HuH-7 (cell line): ENCODE measurements around the gene CRYBA4.

Experiments used
- DNase-seq: peaks from one replicate; pipeline ENCODE4 v3.0.0; 2011; ENCODE audit warnings: low spot score

Gene CRYBA4

DNA sequence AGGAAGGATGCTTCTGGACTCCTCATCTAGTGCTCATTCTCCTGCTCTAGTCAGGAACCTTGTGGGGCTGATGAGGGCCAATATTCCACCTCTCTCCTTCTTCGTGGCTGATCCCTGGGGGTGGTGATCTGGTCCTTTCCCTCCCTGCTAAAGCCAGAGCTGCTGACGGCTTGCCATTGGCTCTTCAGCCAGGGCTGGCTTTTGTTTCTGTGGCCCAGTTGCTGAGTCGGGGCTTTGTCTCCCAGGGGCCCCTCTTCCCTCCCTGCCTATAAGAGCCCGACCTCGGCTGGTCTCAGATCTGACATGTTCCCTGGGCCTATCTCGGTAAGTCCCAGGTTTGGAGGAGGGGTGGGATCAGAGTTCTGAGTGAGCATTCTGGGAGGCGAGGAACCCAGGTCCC lies at the start of gene CRYBA4:
TSS of gene CRYBA4 (plus strand) at position 301 of the 400 bp plus-strand sequence. CDS start 634 bp downstream, outside the sequence.
- no peak for DNase-seq

DNA sequence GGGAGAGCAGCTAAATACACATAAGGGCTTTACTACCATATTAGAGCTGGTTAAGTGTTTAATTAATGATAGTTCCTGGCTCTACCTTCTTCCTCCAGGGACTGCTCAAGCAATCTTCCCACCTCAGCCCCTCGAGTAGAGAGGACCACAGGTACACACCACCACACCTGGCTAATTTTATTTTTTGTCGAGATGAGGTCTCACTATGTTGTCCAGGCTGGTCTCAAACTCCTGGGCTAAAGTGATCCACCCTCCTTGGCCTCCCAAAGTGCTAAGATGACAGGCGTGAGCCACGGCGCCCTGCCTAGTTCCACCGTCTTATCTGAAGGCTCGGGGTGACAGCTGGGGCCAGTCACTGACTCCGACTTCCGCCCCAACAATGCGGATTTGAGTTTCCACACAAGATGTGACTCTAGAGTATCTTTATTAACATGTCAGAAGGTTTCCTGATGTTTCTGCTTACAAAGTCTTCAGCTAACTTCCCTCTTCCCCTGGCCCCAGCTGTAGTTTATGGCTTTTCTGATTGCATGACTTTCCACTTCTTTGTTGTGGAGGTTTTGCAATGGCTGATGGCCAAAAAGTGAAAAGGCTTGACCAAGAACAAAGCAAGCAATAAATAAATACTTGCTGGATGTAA lies 48.6 kb upstream of the CRYBA4 start:
- no peak for DNase-seq

DNA sequence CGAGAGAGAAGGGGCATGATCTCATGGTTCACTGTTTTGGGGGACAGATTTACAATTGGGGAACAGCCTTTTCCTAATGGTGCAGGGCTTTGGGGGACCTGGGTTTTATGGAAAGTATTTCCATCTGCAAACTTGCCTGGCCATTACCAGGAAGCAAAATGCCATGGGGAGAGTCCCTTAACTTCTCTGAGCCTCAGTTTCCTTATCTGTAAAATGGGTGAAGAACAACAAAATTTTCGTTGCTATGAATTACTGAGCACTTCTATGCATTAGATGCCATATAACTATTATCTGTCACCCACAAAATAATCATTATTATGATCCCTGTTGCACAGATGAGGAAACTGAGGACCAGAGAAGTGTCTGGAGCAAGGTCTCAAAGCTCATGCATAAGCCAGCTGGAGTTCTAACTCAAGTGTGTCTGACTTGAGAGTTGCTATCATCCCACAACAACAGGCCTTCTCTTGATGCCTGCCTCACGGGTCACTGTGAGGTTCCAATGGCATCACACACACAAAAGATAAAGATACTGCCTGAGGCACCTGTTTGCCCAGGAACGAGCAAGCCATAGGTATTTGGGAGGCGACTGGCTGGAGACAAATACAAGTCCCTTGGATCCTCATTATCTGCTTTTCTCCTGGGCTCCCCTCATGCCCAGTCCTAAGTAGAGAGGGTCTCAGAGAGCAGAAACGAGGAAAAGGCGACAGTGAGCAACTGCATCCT lies 47.6 kb upstream of the CRYBA4 start:
- DNase-seq, result no peak

DNA sequence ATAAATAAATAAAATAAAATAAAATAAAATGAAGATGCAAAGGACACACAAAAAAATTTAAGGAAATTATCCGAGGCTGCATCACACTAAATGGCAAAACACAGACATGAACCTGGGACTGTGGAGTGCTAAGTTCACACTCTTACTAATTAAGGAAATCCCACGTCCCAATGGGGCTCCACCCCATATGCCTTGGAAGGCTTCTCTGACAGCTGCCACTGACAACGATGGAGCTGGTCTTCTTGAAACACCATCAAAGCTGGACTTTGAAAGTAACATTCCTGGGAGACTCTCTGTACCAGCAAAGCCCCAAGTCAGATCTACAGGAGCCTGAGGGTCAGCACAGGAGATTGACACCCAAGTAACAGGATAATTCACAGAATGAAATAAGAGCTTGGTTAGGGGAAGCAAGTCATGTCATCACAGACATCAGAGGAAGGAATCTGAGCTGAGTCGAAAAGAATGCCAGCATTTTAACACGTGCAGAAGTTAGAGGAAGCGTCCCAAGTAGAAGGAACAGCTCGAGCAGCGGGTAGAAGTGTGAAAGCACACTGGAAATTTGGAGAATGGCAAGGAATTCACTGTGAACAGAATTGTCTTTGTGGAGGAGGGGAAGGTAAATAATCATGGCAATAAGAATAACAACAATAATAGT lies 45.6 kb upstream of the CRYBA4 start:
- DNase-seq, result no peak

DNA sequence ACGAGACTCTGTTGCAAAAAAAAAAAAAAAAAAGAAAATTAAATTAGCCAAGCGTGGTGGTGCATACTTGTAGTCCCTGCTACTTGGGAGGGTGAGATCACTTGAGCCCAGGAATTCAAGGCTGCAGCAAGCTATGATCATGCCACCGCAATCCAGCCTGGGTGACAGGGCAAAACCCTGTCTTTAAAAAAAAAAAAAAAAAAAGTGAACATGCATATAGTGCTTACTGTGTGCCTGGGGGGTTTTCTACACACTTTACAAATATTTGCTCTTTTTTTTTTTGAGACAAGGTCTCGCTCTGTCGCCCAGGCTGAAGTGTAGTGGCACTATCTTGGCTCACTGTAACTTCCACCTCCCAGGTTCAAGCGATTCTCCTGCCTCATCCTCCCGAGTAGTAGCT lies 44.7 kb upstream of the CRYBA4 start:
- no peak for DNase-seq

DNA sequence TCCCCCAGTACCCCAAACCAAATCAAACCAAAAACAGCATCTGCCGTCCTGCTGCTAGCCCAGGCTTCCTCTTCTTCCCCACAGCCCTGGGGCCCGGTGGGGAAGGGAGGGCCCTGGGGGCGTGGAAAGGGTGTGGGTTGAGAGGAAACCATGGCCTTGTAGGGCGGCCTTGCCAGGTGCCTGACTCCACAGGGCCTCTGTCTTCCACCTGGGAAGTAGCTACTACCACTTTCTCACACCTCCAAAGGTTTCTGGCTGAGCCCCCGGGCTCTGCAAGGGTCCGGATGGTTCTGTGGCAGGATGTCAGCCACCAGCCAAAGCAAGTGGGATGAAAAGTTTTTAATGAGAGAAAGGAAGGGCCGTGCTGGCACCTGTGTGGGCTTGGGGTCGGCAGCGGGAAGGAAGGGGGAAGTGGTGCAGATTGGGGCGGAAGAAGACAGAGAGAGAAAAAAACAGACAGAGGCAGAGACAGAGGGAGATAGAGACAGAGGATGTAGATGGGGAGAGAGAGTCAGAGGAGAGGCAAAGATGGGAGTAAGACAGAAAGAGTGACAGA lies 42.4 kb upstream of the CRYBA4 start:
- no peak for DNase-seq

DNA sequence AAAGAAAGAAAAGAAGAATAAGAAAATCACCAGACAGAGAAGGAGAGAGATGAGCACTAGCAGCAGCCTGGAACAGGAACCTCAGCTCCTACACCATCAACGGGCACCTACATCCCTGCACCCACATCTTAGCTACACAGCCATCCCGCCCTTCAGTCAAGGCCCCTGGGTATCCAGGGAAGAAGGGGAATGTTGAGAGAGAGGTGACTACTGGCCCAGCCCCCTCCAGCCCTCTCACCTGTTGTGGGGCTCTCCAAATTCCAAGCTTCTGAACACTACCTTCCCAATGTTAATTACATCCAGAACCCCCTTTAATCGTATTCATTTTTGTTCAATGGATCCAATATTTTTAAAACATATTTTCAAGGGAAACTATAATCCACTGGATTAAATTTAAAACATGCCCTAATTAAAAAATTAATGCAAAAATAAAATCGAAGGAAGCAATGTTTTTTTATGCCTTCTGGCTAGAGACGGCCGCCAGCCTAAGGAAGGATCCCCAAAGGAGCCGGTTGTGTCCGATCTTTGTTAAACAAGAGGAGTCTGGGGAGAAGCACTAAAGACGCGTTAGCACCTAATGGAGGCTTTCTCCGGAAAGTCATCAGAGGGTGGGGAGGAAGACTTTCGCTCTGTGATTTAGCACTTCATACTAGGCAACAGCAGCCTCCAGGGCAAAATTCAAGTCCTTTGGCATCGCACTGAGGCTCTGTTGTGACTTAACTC lies 41.4 kb upstream of the CRYBA4 start:
- DNase-seq, result no peak

DNA sequence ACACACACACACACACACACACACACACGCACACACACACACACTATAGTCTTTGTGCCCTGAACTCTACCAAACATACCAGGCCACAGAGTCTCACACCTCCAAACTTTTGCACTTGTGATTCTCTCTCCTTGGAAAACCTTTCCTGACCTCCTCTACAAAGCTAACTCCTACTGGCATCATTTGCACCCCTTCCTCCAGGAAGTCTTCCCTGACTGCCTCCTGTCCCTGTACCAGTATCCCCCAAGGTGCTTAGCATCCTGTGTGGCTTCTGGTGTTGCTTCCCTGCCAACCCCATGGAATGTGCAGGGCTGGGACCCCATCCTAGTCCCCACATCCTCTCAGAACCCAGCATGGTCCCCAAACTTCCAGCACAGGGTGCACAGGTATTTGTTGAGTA lies 40.7 kb upstream of the CRYBA4 start:
- DNase-seq, result no peak

DNA sequence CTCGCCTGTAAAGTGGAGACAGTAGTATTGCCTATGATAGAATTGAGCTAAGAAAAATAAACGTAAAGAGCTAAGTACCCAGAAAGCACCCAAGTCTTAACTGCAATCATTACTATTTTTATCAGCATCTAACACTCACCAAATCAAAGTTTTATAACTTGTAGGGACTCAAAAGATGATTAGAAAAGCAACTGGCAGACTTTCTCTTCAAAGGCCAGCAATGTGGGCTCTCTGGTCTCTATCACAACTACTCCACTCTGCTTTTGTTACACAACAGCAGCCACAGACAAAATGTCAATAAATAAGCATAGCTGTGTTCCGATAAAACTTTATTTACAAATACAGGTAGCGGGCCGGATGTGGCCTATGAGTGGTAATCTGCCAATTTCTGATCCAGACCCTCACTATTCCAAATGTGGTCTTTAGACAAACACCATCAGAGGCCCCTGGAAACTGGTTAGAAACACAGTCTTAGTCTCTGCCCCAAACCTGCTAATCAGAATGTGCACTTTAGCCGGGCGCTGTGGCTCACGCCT lies 40.1 kb upstream of the CRYBA4 start:
- DNase-seq, result no peak

DNA sequence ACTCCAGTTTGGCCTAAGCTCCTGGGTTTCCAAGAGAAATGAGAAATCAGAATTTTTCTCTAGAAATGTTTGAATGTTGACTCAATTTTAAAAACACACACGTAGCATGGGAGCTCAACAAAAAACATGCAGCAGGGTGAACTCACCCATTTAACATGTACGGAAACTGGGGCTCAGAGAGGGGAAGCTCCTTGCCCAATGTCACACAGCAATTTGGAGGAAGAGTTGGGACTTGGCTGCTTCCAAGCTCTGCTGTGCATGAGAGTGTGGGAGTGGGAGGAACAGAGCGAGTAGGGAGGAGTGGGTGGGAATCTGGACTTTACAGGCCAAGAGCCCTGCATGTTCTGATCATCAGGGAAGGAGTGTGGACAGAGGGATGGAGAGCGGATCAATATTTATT lies 37.8 kb upstream of the CRYBA4 start:
- DNase-seq, result no peak

DNA sequence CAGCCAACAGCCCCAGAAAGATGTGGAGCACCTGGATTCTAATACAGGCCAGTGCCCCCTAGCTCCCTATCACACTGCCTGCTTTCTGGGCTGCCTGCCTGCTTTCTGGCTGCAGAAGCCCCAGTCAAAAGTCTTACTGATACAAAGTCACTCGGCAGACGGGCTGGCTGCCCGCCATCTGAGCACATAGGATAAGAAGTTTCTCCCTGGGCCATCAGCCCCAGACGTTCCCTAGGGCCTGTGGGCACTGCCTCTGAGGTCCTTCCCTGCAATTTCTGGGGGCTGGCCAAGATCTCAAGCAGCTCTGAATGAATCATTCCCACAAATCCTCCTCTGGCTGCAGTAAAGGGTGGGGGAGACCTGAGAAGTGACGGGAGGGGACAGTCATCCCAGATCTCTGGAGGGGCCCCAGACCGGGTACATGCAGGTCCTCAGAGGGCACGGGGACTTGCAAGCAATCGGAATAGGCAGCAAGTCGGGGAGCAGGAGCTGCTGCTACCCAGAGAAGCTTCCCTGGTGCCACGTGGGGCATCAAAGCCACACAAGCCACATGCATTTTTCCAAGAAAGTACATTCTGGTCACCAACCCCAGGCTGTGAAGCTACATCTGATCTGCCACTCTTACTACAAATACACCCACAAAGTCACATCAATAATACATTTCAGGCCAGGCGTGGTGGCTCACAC lies 36.5 kb upstream of the CRYBA4 start:
- DNase-seq, result no peak

DNA sequence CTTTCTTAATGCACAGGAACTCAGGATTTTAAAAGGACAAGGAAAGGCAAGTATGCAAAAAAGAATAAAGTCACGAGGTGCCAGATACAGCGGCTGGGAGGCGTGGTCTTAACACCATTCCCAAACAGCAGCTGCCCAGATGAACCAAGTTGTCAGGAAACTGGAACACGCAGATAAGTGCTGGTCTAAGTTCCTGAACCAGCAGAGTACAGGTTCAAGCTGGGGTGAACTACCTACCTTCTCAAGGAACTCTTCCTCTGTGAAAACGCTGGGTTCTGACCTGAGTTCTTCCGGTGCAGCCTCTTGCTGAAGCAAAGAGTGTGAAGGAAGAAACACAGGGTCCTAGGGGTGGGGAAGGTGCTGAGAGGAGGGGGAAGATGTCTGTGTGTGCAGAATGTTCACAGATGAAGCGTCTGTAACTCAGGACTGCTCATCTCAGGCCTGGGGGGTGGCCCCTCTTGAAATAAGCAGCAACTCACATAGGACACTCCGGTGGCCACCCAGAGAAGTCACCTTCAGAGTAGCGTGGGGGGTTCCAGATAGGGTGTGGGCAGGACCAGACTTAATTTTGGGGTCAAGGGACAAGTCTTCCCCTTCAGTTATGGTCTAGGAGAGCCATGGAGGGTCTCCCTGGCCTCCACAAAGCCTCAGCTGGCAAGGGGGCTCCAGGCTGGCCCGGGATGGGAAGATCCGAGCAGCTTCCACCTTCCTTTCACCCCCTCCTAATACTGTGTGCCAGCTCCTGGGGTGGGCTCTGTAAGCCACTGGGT lies 35.0 kb upstream of the CRYBA4 start:
- no peak for DNase-seq

DNA sequence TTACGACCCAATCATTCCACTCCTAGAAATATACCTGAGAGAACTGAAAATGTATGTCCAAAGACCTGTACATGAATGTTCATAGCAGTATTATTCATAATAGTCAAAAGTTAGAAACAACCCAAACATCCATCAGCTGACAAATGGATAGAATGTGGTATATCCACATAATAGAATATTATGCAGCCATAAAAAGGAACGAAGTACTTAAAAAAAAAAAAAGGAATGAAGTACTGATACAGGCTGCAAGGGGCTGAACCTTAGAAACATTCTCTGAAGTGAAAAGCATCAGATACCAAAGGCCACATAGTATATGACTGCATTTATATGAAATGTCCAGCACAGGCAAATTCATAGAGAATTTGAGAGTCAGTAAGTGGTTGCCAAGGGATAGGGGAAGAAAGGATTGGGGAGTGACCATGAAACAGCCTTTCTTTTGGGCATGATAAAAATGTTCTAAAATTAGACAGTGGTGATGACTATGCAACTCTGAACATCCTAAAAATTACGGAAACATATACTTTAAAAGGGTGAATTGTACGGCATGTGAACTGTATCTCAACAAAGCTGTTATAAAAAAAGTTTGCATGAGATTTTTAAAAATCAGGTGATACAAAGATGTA lies 33.7 kb upstream of the CRYBA4 start:
- no peak for DNase-seq

DNA sequence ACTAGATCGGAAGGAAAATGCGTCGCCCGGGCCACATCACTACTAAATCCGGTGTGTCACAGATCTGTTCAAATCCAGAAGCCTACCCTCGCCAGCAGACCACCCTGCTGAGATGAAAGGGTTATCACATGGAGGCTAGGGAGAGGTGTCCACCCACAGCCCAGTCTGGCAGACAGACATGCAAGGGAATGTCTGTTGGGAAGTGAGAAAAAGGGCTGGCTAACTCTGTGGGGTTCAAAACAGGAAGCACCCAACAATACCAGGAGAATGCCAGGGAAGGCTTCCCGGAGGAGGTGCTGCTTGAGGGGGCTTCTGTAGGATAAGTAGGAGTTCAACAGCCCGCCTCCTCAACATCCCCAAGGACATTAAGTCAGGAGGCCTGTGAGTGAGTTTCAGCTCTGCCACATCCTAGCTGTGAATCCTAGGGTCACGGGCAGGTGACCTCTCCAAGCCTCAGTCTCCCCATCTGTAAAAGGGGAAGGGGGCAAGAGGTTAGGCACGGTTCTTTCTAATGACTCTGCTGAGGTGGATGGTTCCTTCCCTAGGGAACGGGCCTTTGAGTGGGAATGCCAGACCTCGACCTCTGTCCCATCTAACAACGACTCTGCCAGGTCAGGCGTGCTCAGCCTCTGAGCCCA lies 32.9 kb upstream of the CRYBA4 start:
- DNase-seq, result no peak

DNA sequence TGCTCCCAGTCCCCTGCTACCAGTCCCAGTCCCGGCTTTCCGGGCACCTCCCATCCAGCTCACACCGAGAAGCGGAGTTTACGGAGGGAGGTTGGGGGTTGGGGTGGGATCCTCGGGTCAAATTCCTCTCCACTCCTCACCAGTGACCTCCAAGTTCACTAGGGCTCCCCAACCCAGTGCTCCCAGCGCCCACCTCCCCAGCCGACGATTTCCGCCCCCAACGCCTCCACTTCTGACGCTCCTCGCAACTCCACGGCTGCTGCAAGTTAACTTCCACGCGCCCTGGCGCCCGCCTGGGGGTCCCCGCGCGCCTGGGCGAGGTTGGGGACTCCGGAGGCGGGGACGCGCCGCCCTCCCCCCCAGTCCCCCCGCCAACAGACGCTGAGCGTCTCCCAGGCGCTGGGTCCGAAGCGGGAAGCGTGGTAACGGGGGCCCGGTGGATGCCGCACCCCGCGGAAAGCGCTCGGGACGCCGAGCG lies 32.4 kb upstream of the CRYBA4 start:
- peak; percentile 64 for DNase-seq

DNA sequence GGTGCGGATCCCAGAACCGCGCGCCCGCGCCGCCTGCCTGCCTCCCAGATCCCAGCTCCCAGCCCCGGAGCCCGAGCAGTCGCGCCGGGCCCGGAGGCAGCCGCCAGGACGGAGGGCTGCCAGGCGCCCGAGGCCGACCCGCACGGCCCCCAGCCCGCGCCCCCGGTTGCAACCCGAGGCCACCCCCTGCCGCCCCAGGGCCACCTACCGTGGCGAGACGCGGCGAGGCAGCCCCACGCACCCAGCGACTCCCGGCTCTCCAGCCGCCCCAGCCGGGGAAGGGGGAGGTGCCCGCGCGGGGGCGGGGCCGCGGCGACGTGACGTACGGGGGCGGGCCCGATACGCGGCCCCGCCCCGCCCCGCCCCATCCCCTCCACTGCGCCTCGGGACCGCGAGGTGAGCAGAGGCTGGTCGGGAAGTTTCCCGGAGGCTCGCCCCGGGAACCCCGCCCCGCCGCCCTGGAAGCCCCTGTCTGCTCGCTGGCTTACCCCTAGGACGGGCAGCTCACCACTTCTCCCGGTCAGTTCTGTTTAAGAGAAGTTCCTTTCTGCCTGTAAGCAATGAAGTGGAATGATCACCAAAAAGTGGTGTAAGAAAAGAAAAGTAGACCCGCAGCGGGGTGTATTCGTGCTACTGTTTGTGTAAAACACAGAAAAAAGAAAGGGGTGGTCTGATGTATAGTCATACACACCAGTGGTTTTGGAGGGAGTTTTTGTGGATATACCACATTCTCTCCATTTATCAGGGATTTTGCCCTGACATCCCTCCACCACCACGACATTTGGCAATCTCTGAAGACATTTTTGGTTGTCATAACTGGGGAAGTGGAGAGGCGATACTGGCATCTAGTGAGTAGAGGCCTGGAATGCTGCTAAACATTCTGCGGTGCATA lies 31.7 kb upstream of the CRYBA4 start, which contains the start of gene TPST2:
TSS of gene TPST2 (minus strand) at position 288 of the 892 bp plus-strand sequence. CDS start 48,502 bp downstream, outside the sequence.
- DNase-seq, result peak; percentile 84

DNA sequence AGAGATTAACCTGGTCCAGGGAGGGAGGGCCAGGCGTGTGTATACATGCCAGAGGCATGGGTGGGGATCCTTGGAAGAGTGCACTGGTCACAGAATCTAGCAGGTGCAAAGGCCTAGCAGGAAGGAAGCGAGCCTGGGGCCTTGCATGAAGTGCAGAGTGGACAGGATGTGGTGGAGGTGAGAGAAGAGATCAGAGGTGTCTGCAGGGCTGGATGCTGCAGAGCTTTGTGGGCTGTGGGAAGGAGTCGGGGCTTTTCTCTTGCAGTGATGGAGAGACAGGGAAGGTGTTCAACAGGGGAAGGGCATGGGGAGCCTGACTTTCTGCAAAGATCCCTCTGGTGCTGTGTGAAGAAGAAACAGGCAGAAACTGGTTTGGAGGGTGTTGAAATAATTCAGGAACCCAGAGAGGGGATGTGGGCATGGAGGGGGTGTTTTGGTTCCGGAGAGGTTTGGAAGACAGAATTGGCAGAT lies 29.3 kb upstream of the CRYBA4 start:
- no peak for DNase-seq

DNA sequence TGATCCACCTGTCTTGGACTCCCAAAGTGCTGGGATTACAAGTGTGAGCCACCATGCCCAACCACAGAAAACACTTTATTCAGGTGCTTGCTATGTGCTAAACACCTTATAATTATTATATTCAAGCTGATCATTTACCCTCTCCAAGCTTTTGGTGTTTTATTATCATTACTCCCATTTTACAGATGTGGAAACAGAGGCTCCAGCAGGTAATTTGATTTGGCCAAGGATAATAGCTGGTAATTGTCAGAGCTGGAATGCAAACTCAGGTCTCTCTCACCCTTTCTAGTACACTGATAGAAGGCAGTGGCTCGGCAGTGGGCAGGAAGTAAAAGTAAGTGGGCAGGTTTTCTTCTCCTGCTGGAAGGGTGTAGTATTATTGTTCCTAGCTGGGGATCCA lies 28.0 kb upstream of the CRYBA4 start:
- DNase-seq, result no peak
